Measurements from ENCODE around the gene C4A.
"Not testable (repeated sequence)": the region's sequence is repeated elsewhere in the genome, so short reads cannot be mapped to it uniquely, and the experiment has no call there.

DNA sequence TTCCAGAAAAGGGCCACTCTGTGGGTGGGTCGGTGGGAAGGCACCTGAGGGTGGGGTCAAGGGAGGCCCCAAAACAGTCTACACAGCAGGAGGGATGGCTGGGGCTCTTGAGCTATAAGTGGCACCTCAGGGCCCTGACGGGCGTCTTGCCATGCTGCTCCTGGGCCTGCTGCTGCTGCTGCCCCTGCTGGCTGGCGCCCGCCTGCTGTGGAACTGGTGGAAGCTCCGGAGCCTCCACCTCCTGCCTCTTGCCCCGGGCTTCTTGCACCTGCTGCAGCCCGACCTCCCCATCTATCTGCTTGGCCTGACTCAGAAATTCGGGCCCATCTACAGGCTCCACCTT is 23.7 kb downstream of the C4A start:
- TF ChIP-seq, protein P1, sequence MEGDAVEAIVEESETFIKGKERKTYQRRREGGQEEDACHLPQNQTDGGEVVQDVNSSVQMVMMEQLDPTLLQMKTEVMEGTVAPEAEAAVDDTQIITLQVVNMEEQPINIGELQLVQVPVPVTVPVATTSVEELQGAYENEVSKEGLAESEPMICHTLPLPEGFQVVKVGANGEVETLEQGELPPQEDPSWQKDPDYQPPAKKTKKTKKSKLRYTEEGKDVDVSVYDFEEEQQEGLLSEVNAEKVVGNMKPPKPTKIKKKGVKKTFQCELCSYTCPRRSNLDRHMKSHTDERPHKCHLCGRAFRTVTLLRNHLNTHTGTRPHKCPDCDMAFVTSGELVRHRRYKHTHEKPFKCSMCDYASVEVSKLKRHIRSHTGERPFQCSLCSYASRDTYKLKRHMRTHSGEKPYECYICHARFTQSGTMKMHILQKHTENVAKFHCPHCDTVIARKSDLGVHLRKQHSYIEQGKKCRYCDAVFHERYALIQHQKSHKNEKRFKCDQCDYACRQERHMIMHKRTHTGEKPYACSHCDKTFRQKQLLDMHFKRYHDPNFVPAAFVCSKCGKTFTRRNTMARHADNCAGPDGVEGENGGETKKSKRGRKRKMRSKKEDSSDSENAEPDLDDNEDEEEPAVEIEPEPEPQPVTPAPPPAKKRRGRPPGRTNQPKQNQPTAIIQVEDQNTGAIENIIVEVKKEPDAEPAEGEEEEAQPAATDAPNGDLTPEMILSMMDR (IDR thresholded peaks at IDR 0.05; ENCODE audit: insufficient read depth, low read length): not testable (repeated sequence)
- TF ChIP-seq, protein P2, sequence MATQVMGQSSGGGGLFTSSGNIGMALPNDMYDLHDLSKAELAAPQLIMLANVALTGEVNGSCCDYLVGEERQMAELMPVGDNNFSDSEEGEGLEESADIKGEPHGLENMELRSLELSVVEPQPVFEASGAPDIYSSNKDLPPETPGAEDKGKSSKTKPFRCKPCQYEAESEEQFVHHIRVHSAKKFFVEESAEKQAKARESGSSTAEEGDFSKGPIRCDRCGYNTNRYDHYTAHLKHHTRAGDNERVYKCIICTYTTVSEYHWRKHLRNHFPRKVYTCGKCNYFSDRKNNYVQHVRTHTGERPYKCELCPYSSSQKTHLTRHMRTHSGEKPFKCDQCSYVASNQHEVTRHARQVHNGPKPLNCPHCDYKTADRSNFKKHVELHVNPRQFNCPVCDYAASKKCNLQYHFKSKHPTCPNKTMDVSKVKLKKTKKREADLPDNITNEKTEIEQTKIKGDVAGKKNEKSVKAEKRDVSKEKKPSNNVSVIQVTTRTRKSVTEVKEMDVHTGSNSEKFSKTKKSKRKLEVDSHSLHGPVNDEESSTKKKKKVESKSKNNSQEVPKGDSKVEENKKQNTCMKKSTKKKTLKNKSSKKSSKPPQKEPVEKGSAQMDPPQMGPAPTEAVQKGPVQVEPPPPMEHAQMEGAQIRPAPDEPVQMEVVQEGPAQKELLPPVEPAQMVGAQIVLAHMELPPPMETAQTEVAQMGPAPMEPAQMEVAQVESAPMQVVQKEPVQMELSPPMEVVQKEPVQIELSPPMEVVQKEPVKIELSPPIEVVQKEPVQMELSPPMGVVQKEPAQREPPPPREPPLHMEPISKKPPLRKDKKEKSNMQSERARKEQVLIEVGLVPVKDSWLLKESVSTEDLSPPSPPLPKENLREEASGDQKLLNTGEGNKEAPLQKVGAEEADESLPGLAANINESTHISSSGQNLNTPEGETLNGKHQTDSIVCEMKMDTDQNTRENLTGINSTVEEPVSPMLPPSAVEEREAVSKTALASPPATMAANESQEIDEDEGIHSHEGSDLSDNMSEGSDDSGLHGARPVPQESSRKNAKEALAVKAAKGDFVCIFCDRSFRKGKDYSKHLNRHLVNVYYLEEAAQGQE (IDR thresholded peaks at IDR 0.05; ENCODE audit: insufficient replicate concordance, low read depth): not testable (repeated sequence)
- TF ChIP-seq POLR2AphosphoS5 (IDR thresholded peaks at IDR 0.05; ENCODE audit: low read depth): not testable (repeated sequence)
